HepG2 (cell line): ENCODE data around the gene DFFA. TPM values are rescaled to one million over a fixed set of nuclear protein-coding genes. Genes with fewer than 3 reads are reported as not detected.
A peak's percentile ranks its signal among the peaks of the same experiment; 100 is the strongest.

Experiments used
- ASH2L ChIP-seq: fragments of 300-600, 200-600 bp; sonication (generic); IDR thresholded peaks from 2 replicates; pipeline ENCODE4 v1.7.0; 2017; ENCODE audit warnings: low read depth, mild to moderate bottlenecking, moderate library complexity, mixed read lengths, low read length; ENCODE audit not compliant: insufficient read length
- ERF ChIP-seq: IDR thresholded peaks from 2 replicates; pipeline ENCODE4 v1.6.1; 2018; ENCODE audit warnings: missing biosample characterization, missing genetic modification reagents
- GTF3A ChIP-seq: sonication (generic); formaldehyde crosslinking; conservative IDR thresholded peaks from 2 replicates; pipeline ENCODE4 v1.4.0; 2020; ENCODE audit warnings: mild to moderate bottlenecking, missing genetic modification reagents
- HNRNPK ChIP-seq: fragments of 200-400 bp; formaldehyde crosslinking; IDR thresholded peaks from 2 replicates; pipeline ENCODE4 v1.6.1; 2018; ENCODE audit warnings: low read length, low read depth, moderate library complexity, mild to moderate bottlenecking; ENCODE audit not compliant: poor library complexity, severe bottlenecking
- ISX ChIP-seq: sonication (generic); formaldehyde crosslinking; conservative IDR thresholded peaks from 2 replicates; pipeline ENCODE4 v1.5.0; 2020; ENCODE audit warnings: missing genetic modification reagents
- KLF15 ChIP-seq: sonication (generic); formaldehyde crosslinking; IDR thresholded peaks from 2 replicates; pipeline ENCODE4 v1.8.1; 2023; ENCODE audit warnings: borderline replicate concordance, mild to moderate bottlenecking, inconsistent platforms, missing genetic modification reagents, mixed read lengths
- MIXL1 ChIP-seq: IDR thresholded peaks from 2 replicates; pipeline ENCODE4 v1.6.1; 2016
- MXI1 ChIP-seq: IDR thresholded peaks from 3 replicates; pipeline ENCODE4 v1.6.1; 2012; ENCODE audit warnings: low read depth, low read length, inconsistent platforms, borderline replicate concordance
- PCBP1 ChIP-seq: fragments of 200-400 bp; formaldehyde crosslinking; IDR thresholded peaks from 2 replicates; pipeline ENCODE4 v1.6.1; 2017; ENCODE audit warnings: mild to moderate bottlenecking, low read depth, low read length, borderline replicate concordance
- PITX1 ChIP-seq: sonication (generic); formaldehyde crosslinking; IDR thresholded peaks from 2 replicates; pipeline ENCODE4 v1.5.1; 2020; ENCODE audit warnings: mild to moderate bottlenecking, missing genetic modification reagents
- TRIM24 ChIP-seq: sonication (generic); formaldehyde crosslinking; IDR thresholded peaks from 2 replicates; pipeline ENCODE4 v1.8.0; 2022; ENCODE audit warnings: mild to moderate bottlenecking, missing genetic modification reagents
- ZBTB42 ChIP-seq: sonication (generic); formaldehyde crosslinking; IDR thresholded peaks from 2 replicates; pipeline ENCODE4 v1.5.0; 2020; ENCODE audit warnings: mild to moderate bottlenecking, missing genetic modification reagents
- ZBTB7B ChIP-seq: sonication (generic); formaldehyde crosslinking; IDR thresholded peaks from 2 replicates; pipeline ENCODE4 v1.4.0; 2020; ENCODE audit warnings: missing genetic modification reagents
- ZFX ChIP-seq: sonication (generic); formaldehyde crosslinking; IDR thresholded peaks from 2 replicates; pipeline ENCODE4 v1.4.0; 2020; ENCODE audit warnings: mild to moderate bottlenecking, low read depth, missing genetic modification reagents, moderate library complexity
- ZNF253 ChIP-seq: sonication (generic); formaldehyde crosslinking; IDR thresholded peaks from 2 replicates; pipeline ENCODE4 v1.8.0; 2022; ENCODE audit warnings: mild to moderate bottlenecking, missing genetic modification reagents, borderline replicate concordance
- ZNF274 ChIP-seq: sonication (generic); formaldehyde crosslinking; IDR thresholded peaks from 2 replicates; pipeline ENCODE4 v1.5.1; 2020; ENCODE audit warnings: mild to moderate bottlenecking, missing genetic modification reagents
- ZNF296 ChIP-seq: sonication (generic); formaldehyde crosslinking; conservative IDR thresholded peaks from 2 replicates; pipeline ENCODE4 v1.5.0; 2020; ENCODE audit warnings: mild to moderate bottlenecking, missing genetic modification reagents
- ZNF329 ChIP-seq: sonication (generic); formaldehyde crosslinking; IDR thresholded peaks from 2 replicates; pipeline ENCODE4 v1.9.0; 2021; ENCODE audit warnings: low read depth, mild to moderate bottlenecking, missing genetic modification reagents
- ZNF563 ChIP-seq: sonication (generic); formaldehyde crosslinking; IDR thresholded peaks from 2 replicates; pipeline ENCODE4 v1.8.0; 2022; ENCODE audit warnings: mild to moderate bottlenecking, moderate library complexity, missing genetic modification reagents
- ZNF660 ChIP-seq: sonication (generic); formaldehyde crosslinking; IDR thresholded peaks from 2 replicates; pipeline ENCODE4 v1.5.1; 2020; ENCODE audit warnings: mild to moderate bottlenecking, low read depth, missing genetic modification reagents, borderline replicate concordance
- ZNF777 ChIP-seq: sonication (generic); formaldehyde crosslinking; IDR thresholded peaks from 2 replicates; pipeline ENCODE4 v1.4.0; 2020; ENCODE audit warnings: missing genetic modification reagents
- polyA plus RNA-seq, 8 experiments: library from polyadenylated mRNA; depleted of rRNA in 3 of 8; stranded (reverse) in 7 of 8; unstranded in 1 of 8; fragments of >200 nt; fragmentation: Illumina TruSeq in 4 of 8; extraction: Trizol in 4 of 8; gene quantifications; 2 replicates each; pipeline versions ENCODE4 v1.2.1 to v1.2.3, GENCODE V29; 2011 to 2016; ENCODE audit warnings: low read depth in 4 of 8, missing spikeins in 1 of 8, mixed read lengths in 1 of 8; ENCODE audit not compliant: insufficient read depth in 1 of 8
- total RNA-seq, 5 experiments: library from RNA; depleted of rRNA; stranded (reverse); fragments of >200 nt; fragmentation: Illumina TruSeq; extraction: Trizol; gene quantifications; 2 replicates each; pipeline ENCODE4 v1.2.3, GENCODE V29; 2016; ENCODE audit warnings: low read depth in 1 of 5
- TF ChIP-seq, protein P1 (sequence below): sonication (generic); formaldehyde crosslinking; IDR thresholded peaks from 2 replicates; pipeline ENCODE4 v1.4.0; 2020; ENCODE audit warnings: mild to moderate bottlenecking, missing genetic modification reagents
- TF ChIP-seq, protein P2 (sequence below): sonication (generic); formaldehyde crosslinking; IDR thresholded peaks from 2 replicates; pipeline ENCODE4 v1.8.1; 2023; ENCODE audit warnings: mild to moderate bottlenecking, missing genetic modification reagents
- TF ChIP-seq, protein P3 (sequence below): sonication (generic); formaldehyde crosslinking; IDR thresholded peaks from 2 replicates; pipeline ENCODE4 v1.4.0; 2020; ENCODE audit warnings: missing genetic modification reagents, low read depth, mild to moderate bottlenecking, borderline replicate concordance
- TF ChIP-seq, protein P4 (sequence below): sonication (generic); formaldehyde crosslinking; IDR thresholded peaks from 2 replicates; pipeline ENCODE4 v1.4.0; 2020; ENCODE audit warnings: missing genetic modification reagents, borderline replicate concordance

Gene DFFA
- total and polyA plus RNA-seq, 2 of the 13 experiments (the other 11 are each of a cell fraction or from before 2014, with no cell fraction given) = 16.5 to 33.9 TPM

DNA sequence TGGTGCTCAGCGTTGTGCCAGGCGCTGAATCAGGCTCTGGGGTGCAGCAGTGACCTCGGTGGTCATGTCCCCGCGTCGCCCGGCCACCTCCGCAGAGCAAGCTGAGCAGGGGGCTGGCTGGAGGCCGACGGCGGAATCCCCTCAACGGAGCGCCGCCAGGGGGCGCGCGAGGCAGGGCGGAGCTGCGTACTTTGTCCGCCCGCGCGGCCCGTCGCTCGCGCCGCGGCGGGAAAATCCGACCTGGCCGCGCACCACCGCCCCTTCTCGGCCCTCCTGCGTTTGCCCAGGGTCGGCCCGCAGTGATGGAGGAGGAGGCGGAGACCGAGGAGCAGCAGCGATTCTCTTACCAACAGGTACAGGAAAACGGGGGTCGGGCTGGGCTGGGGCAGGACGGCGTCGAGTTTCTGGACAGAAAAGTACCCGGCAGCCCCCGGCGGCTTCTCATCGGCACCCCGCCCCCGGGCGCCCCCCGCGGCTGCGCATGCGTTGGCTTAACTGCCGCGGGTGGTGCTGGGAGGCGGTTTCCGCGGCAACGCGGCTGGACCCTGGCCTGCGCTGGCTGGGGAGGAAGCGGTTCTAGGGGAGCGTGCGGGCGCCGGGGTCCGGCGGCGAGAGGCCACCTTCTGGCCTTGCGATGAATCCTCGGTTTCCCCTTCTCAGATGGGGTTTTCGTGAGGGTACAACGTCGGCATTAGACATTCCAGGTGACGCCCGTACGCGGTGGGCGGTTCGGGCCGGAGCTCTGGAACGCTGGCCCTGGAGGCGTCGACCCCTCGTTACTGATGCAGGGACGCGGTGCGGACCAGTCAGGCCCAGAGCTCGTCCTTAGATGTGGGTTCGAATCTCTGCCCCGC lies 41.9 kb downstream of the DFFA start, which contains the start of gene CENPS (continued):
- peak; percentile 89 for TF ChIP-seq MXI1
- TF ChIP-seq ZNF253 = peak; percentile 96; the same call in 1 of the 2 replicates
- TF ChIP-seq ISX (CRISPR knock-in tag) = 0 out of 2 replicates have a peak, but pooled peaks have one; percentile 13
- TF ChIP-seq ZNF563 (CRISPR knock-in tag) = peak; percentile 87
- TF ChIP-seq, protein P1, sequence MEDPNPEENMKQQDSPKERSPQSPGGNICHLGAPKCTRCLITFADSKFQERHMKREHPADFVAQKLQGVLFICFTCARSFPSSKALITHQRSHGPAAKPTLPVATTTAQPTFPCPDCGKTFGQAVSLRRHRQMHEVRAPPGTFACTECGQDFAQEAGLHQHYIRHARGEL = no peak
- 0 out of 2 replicates have a peak, but pooled peaks have one; percentile 75 for TF ChIP-seq ZNF329 (CRISPR knock-in tag)
- no peak for TF ChIP-seq ZNF660
- TF ChIP-seq ASH2L = peak; percentile 87
- TF ChIP-seq HNRNPK = peak; percentile 44
- peak; percentile 96 for TF ChIP-seq ERF (CRISPR knock-in tag)
- TF ChIP-seq GTF3A (CRISPR knock-in tag) = no peak
- TF ChIP-seq ZNF777 (CRISPR knock-in tag) = peak; percentile 94
- 0 out of 2 replicates have a peak, but pooled peaks have one; percentile 42 for TF ChIP-seq KLF15 (CRISPR knock-in tag)
- peak; percentile 27; the same call in 1 of the 2 replicates for TF ChIP-seq MIXL1 (CRISPR knock-in tag)
- TF ChIP-seq ZBTB42 = peak; percentile 85; the same call in 1 of the 2 replicates
- TF ChIP-seq PCBP1 = no peak
- TF ChIP-seq ZNF296 = no peak
- TF ChIP-seq, protein P2, sequence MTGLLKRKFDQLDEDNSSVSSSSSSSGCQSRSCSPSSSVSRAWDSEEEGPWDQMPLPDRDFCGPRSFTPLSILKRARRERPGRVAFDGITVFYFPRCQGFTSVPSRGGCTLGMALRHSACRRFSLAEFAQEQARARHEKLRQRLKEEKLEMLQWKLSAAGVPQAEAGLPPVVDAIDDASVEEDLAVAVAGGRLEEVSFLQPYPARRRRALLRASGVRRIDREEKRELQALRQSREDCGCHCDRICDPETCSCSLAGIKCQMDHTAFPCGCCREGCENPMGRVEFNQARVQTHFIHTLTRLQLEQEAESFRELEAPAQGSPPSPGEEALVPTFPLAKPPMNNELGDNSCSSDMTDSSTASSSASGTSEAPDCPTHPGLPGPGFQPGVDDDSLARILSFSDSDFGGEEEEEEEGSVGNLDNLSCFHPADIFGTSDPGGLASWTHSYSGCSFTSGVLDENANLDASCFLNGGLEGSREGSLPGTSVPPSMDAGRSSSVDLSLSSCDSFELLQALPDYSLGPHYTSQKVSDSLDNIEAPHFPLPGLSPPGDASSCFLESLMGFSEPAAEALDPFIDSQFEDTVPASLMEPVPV = peak; percentile 99
- peak; percentile 26 for TF ChIP-seq PITX1 (CRISPR knock-in tag)
- peak; percentile 91 for TF ChIP-seq ZFX (CRISPR knock-in tag)
- TF ChIP-seq, protein P3, sequence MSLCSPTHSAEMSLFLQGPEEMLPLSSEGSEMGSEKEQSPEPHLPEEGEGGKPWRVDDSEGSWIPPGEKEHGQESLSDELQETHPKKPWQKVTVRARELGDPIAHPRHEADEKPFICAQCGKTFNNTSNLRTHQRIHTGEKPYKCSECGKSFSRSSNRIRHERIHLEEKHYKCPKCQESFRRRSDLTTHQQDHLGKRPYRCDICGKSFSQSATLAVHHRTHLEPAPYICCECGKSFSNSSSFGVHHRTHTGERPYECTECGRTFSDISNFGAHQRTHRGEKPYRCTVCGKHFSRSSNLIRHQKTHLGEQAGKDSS = peak; percentile 80
- no peak for TF ChIP-seq TRIM24 (CRISPR knock-in tag)
- peak; percentile 82; the same call in 1 of the 2 replicates for TF ChIP-seq ZNF274
- peak; percentile 69 for TF ChIP-seq ZBTB7B
- TF ChIP-seq, protein P4, sequence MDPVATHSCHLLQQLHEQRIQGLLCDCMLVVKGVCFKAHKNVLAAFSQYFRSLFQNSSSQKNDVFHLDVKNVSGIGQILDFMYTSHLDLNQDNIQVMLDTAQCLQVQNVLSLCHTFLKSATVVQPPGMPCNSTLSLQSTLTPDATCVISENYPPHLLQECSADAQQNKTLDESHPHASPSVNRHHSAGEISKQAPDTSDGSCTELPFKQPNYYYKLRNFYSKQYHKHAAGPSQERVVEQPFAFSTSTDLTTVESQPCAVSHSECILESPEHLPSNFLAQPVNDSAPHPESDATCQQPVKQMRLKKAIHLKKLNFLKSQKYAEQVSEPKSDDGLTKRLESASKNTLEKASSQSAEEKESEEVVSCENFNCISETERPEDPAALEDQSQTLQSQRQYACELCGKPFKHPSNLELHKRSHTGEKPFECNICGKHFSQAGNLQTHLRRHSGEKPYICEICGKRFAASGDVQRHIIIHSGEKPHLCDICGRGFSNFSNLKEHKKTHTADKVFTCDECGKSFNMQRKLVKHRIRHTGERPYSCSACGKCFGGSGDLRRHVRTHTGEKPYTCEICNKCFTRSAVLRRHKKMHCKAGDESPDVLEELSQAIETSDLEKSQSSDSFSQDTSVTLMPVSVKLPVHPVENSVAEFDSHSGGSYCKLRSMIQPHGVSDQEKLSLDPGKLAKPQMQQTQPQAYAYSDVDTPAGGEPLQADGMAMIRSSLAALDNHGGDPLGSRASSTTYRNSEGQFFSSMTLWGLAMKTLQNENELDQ = no peak
